Liver (tissue), 9 donors: Measurements from ENCODE around the gene ARHGEF16. TPM values are rescaled to one million over a fixed set of nuclear protein-coding genes. Genes with fewer than 3 reads are reported as not detected.

Source experiments
- DNase-seq: peaks from one replicate; pipeline ENCODE4 v3.0.0-alpha.2; 2017; ENCODE audit warnings: low spot score
- H3K27ac ChIP-seq, 2 donors: one replicate each; pipeline ENCODE4 v1.7.0; 2013; ENCODE audit warnings: inconsistent platforms in 2 of 2, low read length in 2 of 2, control low read depth in 1 of 2, low read depth in 1 of 2, mild to moderate bottlenecking in 1 of 2
- H3K27me3 ChIP-seq, 4 donors: one replicate each; pipeline versions ENCODE4 v1.6.1 to v1.7.0; 2013; ENCODE audit warnings: low read length in 3 of 4, inconsistent platforms in 1 of 4, mild to moderate bottlenecking in 1 of 4, moderate library complexity in 1 of 4; ENCODE audit not compliant: control insufficient read depth in 4 of 4, insufficient read depth in 4 of 4
- H3K36me3 ChIP-seq, 4 donors: one replicate each; pipeline versions ENCODE4 v1.6.1 to v1.7.0; 2013; ENCODE audit warnings: low read length in 3 of 4, mild to moderate bottlenecking in 3 of 4, low read depth in 1 of 4, moderate library complexity in 1 of 4; ENCODE audit not compliant: control insufficient read depth in 4 of 4, insufficient read depth in 3 of 4
- H3K4me1 ChIP-seq, 4 donors: one replicate each; pipeline versions ENCODE4 v1.6.1 to v1.7.0; 2013; ENCODE audit warnings: low read length in 3 of 4, mild to moderate bottlenecking in 3 of 4, moderate library complexity in 1 of 4; ENCODE audit not compliant: control insufficient read depth in 4 of 4, insufficient read depth in 4 of 4
- H3K4me3 ChIP-seq, 3 donors: one replicate each; pipeline versions ENCODE4 v1.6.1 to v1.7.0; 2013; ENCODE audit warnings: low read length in 3 of 3, control low read depth in 1 of 3, low read depth in 1 of 3, mild to moderate bottlenecking in 1 of 3
- H3K9ac ChIP-seq, 2 donors: one replicate each; pipeline ENCODE4 v1.7.0; 2013; ENCODE audit warnings: low read length in 2 of 2, mild to moderate bottlenecking in 2 of 2, moderate library complexity in 2 of 2, control low read depth in 1 of 2, low read depth in 1 of 2
- H3K9me3 ChIP-seq, 4 donors: one replicate each; pipeline versions ENCODE4 v1.6.1 to v1.7.0; 2013; ENCODE audit warnings: low read length in 3 of 4; ENCODE audit not compliant: control insufficient read depth in 4 of 4
- EGR1 ChIP-seq, 2 donors: IDR thresholded peaks; 2 replicates each; pipeline ENCODE4 v1.6.1; 2016 to 2018; ENCODE audit warnings: antibody characterized with exemption in 2 of 2, low read depth in 2 of 2
- FOXA1 ChIP-seq: IDR thresholded peaks from 2 replicates; pipeline ENCODE4 v1.6.1; 2016; ENCODE audit warnings: antibody characterized with exemption
- GABPA ChIP-seq, 2 donors: IDR thresholded peaks in 1 of 2; conservative IDR thresholded peaks in 1 of 2; 2 replicates each; pipeline ENCODE4 v1.6.1; 2016; ENCODE audit warnings: antibody characterized with exemption in 2 of 2, mild to moderate bottlenecking in 1 of 2, moderate library complexity in 1 of 2
- HNF4A ChIP-seq, 2 donors: conservative IDR thresholded peaks; 2 replicates each; pipeline ENCODE4 v1.6.1; 2016; ENCODE audit warnings: antibody characterized with exemption in 2 of 2, mild to moderate bottlenecking in 2 of 2
- HNF4G ChIP-seq: IDR thresholded peaks from 2 replicates; pipeline ENCODE4 v1.6.1; 2016; ENCODE audit warnings: antibody characterized with exemption
- JUND ChIP-seq, 2 donors: IDR thresholded peaks; 2 replicates each; pipeline ENCODE4 v1.6.1; 2016; ENCODE audit warnings: antibody characterized with exemption in 2 of 2
- NR2F2 ChIP-seq: IDR thresholded peaks from 2 replicates; pipeline ENCODE4 v1.6.1; 2016; ENCODE audit warnings: antibody characterized with exemption
- RAD21 ChIP-seq, 2 donors: IDR thresholded peaks; 2 replicates each; pipeline ENCODE4 v1.6.1; 2016; ENCODE audit warnings: antibody characterized with exemption in 2 of 2, mild to moderate bottlenecking in 2 of 2
- RXRA ChIP-seq, 2 donors: IDR thresholded peaks; 2 replicates each; pipeline ENCODE4 v1.6.1; 2017 to 2018; ENCODE audit warnings: antibody characterized with exemption in 2 of 2, mild to moderate bottlenecking in 1 of 2
- SP1 ChIP-seq: IDR thresholded peaks from 2 replicates; pipeline ENCODE4 v1.6.1; 2018; ENCODE audit warnings: antibody characterized with exemption, mild to moderate bottlenecking
- YY1 ChIP-seq: IDR thresholded peaks from 2 replicates; pipeline ENCODE4 v1.6.1; 2016; ENCODE audit warnings: antibody characterized with exemption, mild to moderate bottlenecking
- WGBS: extraction: QIAGEN DNeasy Blood & Tissue Kit; methylation state at CpG from one replicate; pipeline ENCODE4 v1.1.7; 2013; 5-methylcytosine and 5-hydroxymethylcytosine counted together
- polyA plus RNA-seq, 2 donors: library from polyadenylated mRNA; stranded (reverse) in 1 of 2; unstranded in 1 of 2; fragments of 200-250 nt in 1 of 2; fragments of >200 nt in 1 of 2; fragmentation: Nextera tagmentation in 1 of 2; extraction: Ambion mirVana in 1 of 2; gene quantifications; one replicate each; pipeline versions ENCODE4 v1.2.1 to v1.2.3, GENCODE V29; 2013 to 2015
- total RNA-seq, 2 donors: library from RNA; depleted of rRNA; stranded (reverse); fragments of >200 nt; gene quantifications; one replicate each; pipeline ENCODE4 v1.2.3, GENCODE V29; 2014
- TF ChIP-seq, protein P1 (sequence below): IDR thresholded peaks from 2 replicates; pipeline ENCODE4 v1.6.1; 2016; ENCODE audit warnings: antibody characterized with exemption
- TF ChIP-seq, protein P2 (sequence below): fragments of 150-350 bp; IDR thresholded peaks from 2 replicates; pipeline ENCODE4 v1.5.1; 2017; ENCODE audit warnings: improper control_type of control experiment, low read depth, low read length; ENCODE audit not compliant: missing input control
- TF ChIP-seq, protein P3 (sequence below): IDR thresholded peaks from 2 replicates; pipeline ENCODE4 v1.6.1; 2016; ENCODE audit warnings: antibody characterized with exemption
- TF ChIP-seq, protein P4 (sequence below): IDR thresholded peaks from 2 replicates; pipeline ENCODE4 v1.6.1; 2016; ENCODE audit warnings: antibody characterized with exemption
- donor health status: healthy.
- donor health status: healthy.
- donor health status: healthy.
- donor health status: healthy.
- donor health status: healthy.

ARHGEF16 gene
- total and polyA plus RNA-seq, 4 donors: 0.65 to 5.6 (median 2.8) TPM

DNA sequence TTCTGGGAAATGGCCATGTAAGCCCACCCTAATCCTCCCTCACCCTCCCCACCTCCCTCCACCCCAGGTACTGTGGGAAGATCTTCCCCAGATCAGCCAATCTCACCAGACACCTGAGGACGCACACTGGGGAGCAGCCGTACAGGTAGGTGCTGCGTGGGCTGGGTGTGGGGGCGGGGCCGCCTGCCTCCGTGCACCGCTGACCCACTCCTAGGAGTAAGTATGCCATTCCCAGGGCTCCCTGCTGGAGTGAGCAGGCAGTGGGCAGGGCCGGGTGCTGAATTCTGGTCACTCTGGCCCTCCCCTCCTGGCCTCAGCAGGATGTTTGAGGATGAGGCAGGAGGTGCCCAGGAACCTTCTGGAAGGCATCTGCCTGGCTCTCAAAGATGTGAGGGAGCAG lies 35.9 kb upstream of the ARHGEF16 start:
- no peaks in the 10 kb centered on the region for H3K36me3 ChIP-seq
- TF ChIP-seq HNF4G: no peak
- no peak for TF ChIP-seq RXRA (IDR thresholded peaks at IDR 0.05)
- no peak for TF ChIP-seq SP1
- TF ChIP-seq, protein P1, sequence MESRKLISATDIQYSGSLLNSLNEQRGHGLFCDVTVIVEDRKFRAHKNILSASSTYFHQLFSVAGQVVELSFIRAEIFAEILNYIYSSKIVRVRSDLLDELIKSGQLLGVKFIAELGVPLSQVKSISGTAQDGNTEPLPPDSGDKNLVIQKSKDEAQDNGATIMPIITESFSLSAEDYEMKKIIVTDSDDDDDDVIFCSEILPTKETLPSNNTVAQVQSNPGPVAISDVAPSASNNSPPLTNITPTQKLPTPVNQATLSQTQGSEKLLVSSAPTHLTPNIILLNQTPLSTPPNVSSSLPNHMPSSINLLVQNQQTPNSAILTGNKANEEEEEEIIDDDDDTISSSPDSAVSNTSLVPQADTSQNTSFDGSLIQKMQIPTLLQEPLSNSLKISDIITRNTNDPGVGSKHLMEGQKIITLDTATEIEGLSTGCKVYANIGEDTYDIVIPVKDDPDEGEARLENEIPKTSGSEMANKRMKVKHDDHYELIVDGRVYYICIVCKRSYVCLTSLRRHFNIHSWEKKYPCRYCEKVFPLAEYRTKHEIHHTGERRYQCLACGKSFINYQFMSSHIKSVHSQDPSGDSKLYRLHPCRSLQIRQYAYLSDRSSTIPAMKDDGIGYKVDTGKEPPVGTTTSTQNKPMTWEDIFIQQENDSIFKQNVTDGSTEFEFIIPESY: no peak
- TF ChIP-seq, protein P2, sequence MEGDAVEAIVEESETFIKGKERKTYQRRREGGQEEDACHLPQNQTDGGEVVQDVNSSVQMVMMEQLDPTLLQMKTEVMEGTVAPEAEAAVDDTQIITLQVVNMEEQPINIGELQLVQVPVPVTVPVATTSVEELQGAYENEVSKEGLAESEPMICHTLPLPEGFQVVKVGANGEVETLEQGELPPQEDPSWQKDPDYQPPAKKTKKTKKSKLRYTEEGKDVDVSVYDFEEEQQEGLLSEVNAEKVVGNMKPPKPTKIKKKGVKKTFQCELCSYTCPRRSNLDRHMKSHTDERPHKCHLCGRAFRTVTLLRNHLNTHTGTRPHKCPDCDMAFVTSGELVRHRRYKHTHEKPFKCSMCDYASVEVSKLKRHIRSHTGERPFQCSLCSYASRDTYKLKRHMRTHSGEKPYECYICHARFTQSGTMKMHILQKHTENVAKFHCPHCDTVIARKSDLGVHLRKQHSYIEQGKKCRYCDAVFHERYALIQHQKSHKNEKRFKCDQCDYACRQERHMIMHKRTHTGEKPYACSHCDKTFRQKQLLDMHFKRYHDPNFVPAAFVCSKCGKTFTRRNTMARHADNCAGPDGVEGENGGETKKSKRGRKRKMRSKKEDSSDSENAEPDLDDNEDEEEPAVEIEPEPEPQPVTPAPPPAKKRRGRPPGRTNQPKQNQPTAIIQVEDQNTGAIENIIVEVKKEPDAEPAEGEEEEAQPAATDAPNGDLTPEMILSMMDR: no peak
- TF ChIP-seq EGR1 (IDR thresholded peaks at IDR 0.05; ENCODE audit: low read depth in 2 of 2): no peak
- TF ChIP-seq FOXA1: no peak
- TF ChIP-seq YY1: no peak
- TF ChIP-seq, protein P3, sequence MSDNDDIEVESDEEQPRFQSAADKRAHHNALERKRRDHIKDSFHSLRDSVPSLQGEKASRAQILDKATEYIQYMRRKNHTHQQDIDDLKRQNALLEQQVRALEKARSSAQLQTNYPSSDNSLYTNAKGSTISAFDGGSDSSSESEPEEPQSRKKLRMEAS: no peak
- TF ChIP-seq NR2F2: no peak
- no peak overlapping the region for H3K4me3 ChIP-seq
- peaks cover 0 to 6% (median 0%) of the 10 kb centered on the region in 4 donors for H3K27me3 ChIP-seq
- peaks cover 0 to 4% (median 2%) of the 10 kb centered on the region in 4 donors for H3K9me3 ChIP-seq
- H3K27ac ChIP-seq: no peak overlapping the region
- H3K4me1 ChIP-seq: no peaks in the 10 kb centered on the region
- no peak overlapping the region for H3K9ac ChIP-seq
- 87% methylated on average over 8 of the region's 8 CpGs for WGBS
- no peak for DNase-seq

DNA sequence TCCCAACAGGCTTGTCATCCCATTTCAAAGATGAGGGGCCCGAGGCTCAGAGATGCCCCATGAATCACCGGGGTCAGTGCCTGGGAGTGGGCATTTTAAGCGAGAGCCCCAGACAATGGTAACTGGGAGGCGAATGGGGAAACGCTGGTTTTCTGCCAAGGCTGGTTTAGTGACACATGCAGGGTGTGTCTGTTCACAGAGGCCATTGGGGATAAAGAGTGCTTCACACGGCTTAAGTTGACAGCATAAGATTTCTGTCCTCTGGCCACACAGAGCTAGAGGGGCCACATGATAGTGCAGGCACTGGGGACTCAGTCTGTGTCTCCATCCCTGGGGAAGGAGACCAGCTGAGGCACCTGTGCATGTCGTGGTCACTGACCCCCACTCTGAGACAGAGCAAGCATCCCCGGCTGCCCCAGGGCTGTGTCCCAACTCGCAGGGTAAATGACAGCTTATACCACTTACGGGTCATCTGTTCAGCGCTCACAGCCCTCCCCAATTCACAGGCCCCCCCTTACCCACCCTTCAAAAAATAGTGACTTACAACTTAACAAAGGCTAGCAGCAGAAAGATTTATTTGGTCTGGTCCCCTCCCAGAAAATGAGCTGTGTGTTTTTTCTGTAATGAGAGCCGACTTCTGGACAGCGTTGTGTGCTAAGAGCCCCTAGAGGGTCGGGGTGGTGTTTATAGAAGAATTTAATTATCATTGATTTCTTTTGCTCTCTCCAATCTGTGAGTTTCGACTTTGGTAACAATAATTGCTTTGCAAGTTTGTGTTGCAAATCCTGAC lies 34.9 kb upstream of the ARHGEF16 start:
- H3K27ac ChIP-seq: no peak overlapping the region
- no peak overlapping the region for H3K9ac ChIP-seq
- H3K27me3 ChIP-seq: peaks cover 0 to 6% (median 0%) of the 10 kb centered on the region in 4 donors
- WGBS: 74% methylated on average over 15 of the region's 15 CpGs
- peaks cover 0 to 4% (median 2%) of the 10 kb centered on the region in 4 donors for H3K9me3 ChIP-seq
- H3K36me3 ChIP-seq: no peaks in the 10 kb centered on the region
- H3K4me3 ChIP-seq: no peak overlapping the region
- no peak for DNase-seq
- TF ChIP-seq SP1 (no peak), HNF4G (no peak), EGR1 (IDR thresholded peaks at IDR 0.05; ENCODE audit: low read depth in 2 of 2) (no peak), JUND (IDR thresholded peaks at IDR 0.05) (no peak), GABPA (IDR thresholded peaks at IDR 0.05 in 1 of 2, conservative IDR thresholded peaks at IDR 0.05 in 1 of 2) (no peak), RXRA (IDR thresholded peaks at IDR 0.05) (no peak), YY1 (no peak), RAD21 (IDR thresholded peaks at IDR 0.05) (no peak), NR2F2 (no peak), HNF4A (conservative IDR thresholded peaks at IDR 0.05) (no peak)
- TF ChIP-seq, protein P4, sequence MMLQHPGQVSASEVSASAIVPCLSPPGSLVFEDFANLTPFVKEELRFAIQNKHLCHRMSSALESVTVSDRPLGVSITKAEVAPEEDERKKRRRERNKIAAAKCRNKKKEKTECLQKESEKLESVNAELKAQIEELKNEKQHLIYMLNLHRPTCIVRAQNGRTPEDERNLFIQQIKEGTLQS: no peak
- TF ChIP-seq, protein P1: no peak
- H3K4me1 ChIP-seq: peaks cover 0 to 2% (median 0%) of the 10 kb centered on the region in 4 donors
